Natural killer cell treated with Interleukin-12 subunit alpha and Interleukin-12 subunit beta and Interleukin-15 and Interleukin-18, amount 100 ng/mL, for 72 hours (primary cell): Measurements from ENCODE around the gene PLGRKT. TPM values are rescaled to one million over a fixed set of nuclear protein-coding genes. Genes with fewer than 3 reads are reported as not detected.
"Not testable (repeated sequence)": the region's sequence is repeated elsewhere in the genome, so short reads cannot be mapped to it uniquely, and the experiment has no call there.

ENCODE experiments used
- ATAC-seq, 2 donors: fragments of 150-1000 bp; cut with Tn5 transposase in 1 of 2; sonication (Bioruptor Pico), chemical (Tn5 transposase) in 1 of 2; 2 replicates each; pipeline ENCODE4 v1.10.0; 2021
- DNase-seq: peaks from one replicate; pipeline ENCODE4 v3.0.0; 2022; ENCODE audit warnings: low spot score
- H3K27ac Mint-ChIP-seq, 2 donors: 1 replicate in 1 of 2; 2 replicates in 1 of 2; pipeline ENCODE4 v1.8.0; 2022; ENCODE audit warnings: mixed read lengths in 2 of 2, mild to moderate bottlenecking in 1 of 2, moderate library complexity in 1 of 2
- H3K27me3 Mint-ChIP-seq, 2 donors: 1 replicate in 1 of 2; 2 replicates in 1 of 2; pipeline ENCODE4 v1.8.0; 2022; ENCODE audit warnings: mixed read lengths in 2 of 2
- H3K36me3 Mint-ChIP-seq: one replicate; pipeline ENCODE4 v1.8.0; 2022; ENCODE audit warnings: mixed read lengths
- H3K4me1 Mint-ChIP-seq, 2 donors: 1 replicate in 1 of 2; 2 replicates in 1 of 2; pipeline ENCODE4 v1.8.0; 2022; ENCODE audit warnings: low read depth in 2 of 2, mixed read lengths in 2 of 2, mild to moderate bottlenecking in 1 of 2
- H3K4me3 Mint-ChIP-seq: one replicate; pipeline ENCODE4 v1.8.0; 2022; ENCODE audit warnings: mixed read lengths
- H3K9me3 Mint-ChIP-seq: 2 replicates; pipeline ENCODE4 v1.8.0; 2022; ENCODE audit warnings: mixed read lengths
- total RNA-seq, 2 donors: library from RNA; stranded (reverse); gene quantifications; one replicate each; pipeline ENCODE4 v1.2.3, GENCODE V29; 2022

PLGRKT gene
- total RNA-seq, 2 donors from 2014 or later = 30.7 to 47.4 TPM

GRCh38 chr9:5435912-5436311, 1.8 kb downstream of the PLGRKT start:
- Mint-ChIP-seq H3K4me3 (peak overlapping the region; percentile 93), H3K36me3 (peaks cover 11% of the 10 kb centered on the region), H3K27me3 (no peaks in the 10 kb centered on the region), H3K9me3 (no peaks in the 10 kb centered on the region), H3K4me1 (peaks cover 57 to 60% of the 10 kb centered on the region in 2 donors), H3K27ac (peak overlapping the region; percentile 95 to 100)
- no peak for DNase-seq
- ATAC-seq = no peak

DNA sequence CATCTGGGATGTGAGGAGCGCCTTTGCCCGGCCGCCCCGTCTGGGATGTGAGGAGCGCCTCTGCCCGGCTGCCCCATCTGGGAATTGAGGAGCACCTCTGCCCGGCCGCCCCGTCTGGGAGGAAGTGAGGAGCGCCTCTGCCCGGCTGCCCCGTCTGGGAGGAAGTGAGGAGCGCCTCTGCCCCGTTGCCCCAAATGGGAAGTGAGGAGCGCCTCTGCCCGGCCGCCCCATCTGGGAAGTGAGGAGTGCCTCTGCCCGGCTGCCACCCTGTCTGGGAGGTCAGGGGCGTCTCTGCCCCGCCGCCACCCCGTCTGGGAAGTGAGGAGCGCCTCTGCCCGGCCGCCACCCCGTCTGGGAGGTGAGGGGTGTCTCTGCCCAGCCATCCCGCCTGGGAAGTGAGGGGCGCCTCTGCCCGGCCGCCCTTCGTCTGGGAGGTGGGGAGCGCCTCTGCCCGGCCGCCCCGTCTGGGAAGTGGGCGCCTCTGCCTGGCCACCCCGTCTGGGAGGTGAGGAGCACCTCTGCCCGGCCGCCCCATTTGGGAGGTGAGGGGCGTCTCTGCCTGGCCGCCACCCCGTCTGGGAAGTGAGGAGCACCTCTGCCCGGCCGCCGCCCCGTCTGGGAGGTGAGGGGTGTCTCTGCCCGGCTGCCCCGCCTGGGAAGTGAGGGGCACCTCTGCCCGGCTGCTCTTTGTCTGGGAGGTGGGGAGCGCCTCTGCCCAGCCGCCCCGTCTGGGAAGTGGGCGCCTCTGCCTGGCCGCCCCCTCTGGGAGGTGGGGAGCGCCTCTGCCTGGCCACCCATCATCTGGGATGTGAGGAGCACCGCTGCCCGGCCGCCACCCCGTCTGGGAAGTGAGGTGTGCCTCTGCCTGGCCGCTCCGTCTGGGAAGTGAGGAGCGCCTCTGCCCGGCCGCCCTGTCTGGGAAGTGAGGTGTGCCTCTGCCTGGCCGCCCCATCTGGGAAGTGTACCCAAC, 3.6 kb downstream of the PLGRKT start:
- ATAC-seq, H3K4me3 Mint-ChIP-seq, DNase-seq, H3K9me3 Mint-ChIP-seq, H3K27me3 Mint-ChIP-seq: not testable (repeated sequence)
- Mint-ChIP-seq H3K4me1 (peaks cover 46 to 57% of the 10 kb centered on the region in 2 donors), H3K27ac (peak overlapping the region in 1 of 2 donors; percentile 100), H3K36me3 (peaks cover 21% of the 10 kb centered on the region)

DNA sequence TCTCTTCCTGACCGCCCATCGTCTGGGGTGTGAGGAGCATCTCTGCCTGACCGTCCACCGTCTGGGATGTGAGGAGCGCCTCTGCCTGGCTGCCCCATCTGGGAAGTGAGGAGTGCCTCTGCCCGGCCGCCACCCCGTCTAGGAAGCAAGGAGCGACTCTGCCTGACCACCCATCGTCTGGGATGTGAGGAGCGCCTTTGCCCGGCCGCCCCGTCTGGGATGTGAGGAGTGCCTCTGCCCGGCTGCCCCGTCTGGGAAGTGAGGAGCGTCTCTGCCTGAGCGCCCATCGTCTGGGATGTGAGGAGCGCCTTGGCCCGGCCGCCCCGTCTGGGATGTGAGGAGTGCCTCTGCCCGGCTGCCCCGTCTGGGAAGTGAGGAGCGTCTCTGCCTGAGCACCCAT, 4.4 kb downstream of the PLGRKT start:
- DNase-seq, H3K9me3 Mint-ChIP-seq: not testable (repeated sequence)
- H3K36me3 Mint-ChIP-seq = peaks cover 21% of the 10 kb centered on the region

GRCh38 chr9:5432890-5433289, 4.8 kb downstream of the PLGRKT start:
- H3K27ac Mint-ChIP-seq = peak overlapping the region in 1 of 2 donors; percentile 60
- peaks cover 34 to 51% of the 10 kb centered on the region in 2 donors for H3K4me1 Mint-ChIP-seq
- not testable (repeated sequence) for H3K9me3 Mint-ChIP-seq, H3K4me3 Mint-ChIP-seq, DNase-seq, H3K27me3 Mint-ChIP-seq, ATAC-seq
- peaks cover 21% of the 10 kb centered on the region for H3K36me3 Mint-ChIP-seq

More for the DNA sequence above, 4.4 kb downstream of the PLGRKT start:
- ATAC-seq, H3K27me3 Mint-ChIP-seq, H3K4me3 Mint-ChIP-seq: not testable (repeated sequence)
- Mint-ChIP-seq H3K27ac (peak overlapping the region in 1 of 2 donors; percentile 60), H3K4me1 (peaks cover 38 to 55% of the 10 kb centered on the region in 2 donors)

DNA sequence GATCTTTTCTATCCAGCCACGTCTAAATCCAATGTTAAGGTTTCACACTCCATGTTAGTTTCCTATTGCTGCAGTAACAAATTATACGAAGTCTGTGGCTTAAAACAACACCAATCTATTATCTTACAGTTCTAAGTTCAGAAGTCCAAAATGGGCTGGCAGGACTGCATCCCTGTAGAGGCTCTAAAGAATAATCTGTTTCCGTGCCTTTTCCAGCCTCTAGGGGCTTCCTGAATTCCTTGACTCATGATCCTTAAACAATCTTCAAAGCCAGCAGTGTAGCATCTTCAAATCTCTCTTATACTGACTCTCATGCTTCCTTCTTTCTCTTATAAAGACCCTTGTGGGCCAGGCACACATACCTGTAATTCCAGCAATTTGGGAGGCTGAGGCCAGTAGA, 6.8 kb downstream of the PLGRKT start:
- no peaks in the 10 kb centered on the region for H3K27me3 Mint-ChIP-seq
- H3K27ac Mint-ChIP-seq = peak overlapping the region; percentile 43 to 74
- H3K4me3 Mint-ChIP-seq = no peak overlapping the region
- DNase-seq (no peak), ATAC-seq (no peak)
- peaks cover 21% of the 10 kb centered on the region for H3K36me3 Mint-ChIP-seq
- H3K9me3 Mint-ChIP-seq = no peaks in the 10 kb centered on the region
- peaks cover 16 to 38% of the 10 kb centered on the region in 2 donors for H3K4me1 Mint-ChIP-seq

GRCh38 chr9:5429873-5430564, 7.7 kb downstream of the PLGRKT start:
- no peaks in the 10 kb centered on the region for H3K27me3 Mint-ChIP-seq
- peaks cover 7 to 35% of the 10 kb centered on the region in 2 donors for H3K4me1 Mint-ChIP-seq
- H3K9me3 Mint-ChIP-seq = no peaks in the 10 kb centered on the region
- DNase-seq (no peak), ATAC-seq (peak; percentile 55 to 63)
- H3K36me3 Mint-ChIP-seq = peaks cover 15% of the 10 kb centered on the region
- H3K27ac Mint-ChIP-seq = peak overlapping the region; percentile 43 to 74
- H3K4me3 Mint-ChIP-seq = no peak overlapping the region

GRCh38 chr9:5428794-5429528, 8.8 kb downstream of the PLGRKT start:
- peak overlapping the region; percentile 7 to 74 for H3K27ac Mint-ChIP-seq
- H3K4me1 Mint-ChIP-seq = peaks cover 5 to 39% of the 10 kb centered on the region in 2 donors
- H3K27me3 Mint-ChIP-seq = no peaks in the 10 kb centered on the region

GRCh38 chr9:5428172-5428571, 9.6 kb downstream of the PLGRKT start:
- Mint-ChIP-seq H3K27me3 (no peaks in the 10 kb centered on the region), H3K4me3 (no peak overlapping the region), H3K9me3 (no peaks in the 10 kb centered on the region), H3K36me3 (peaks cover 12% of the 10 kb centered on the region), H3K4me1 (peaks cover 5 to 39% of the 10 kb centered on the region in 2 donors), H3K27ac (peak overlapping the region in 1 of 2 donors; percentile 76)
- no peak for DNase-seq
- ATAC-seq = no peak

More at GRCh38 chr9:5428794-5429528, 8.8 kb downstream of the PLGRKT start:
- Mint-ChIP-seq H3K4me3 (no peak overlapping the region), H3K9me3 (no peaks in the 10 kb centered on the region), H3K36me3 (peaks cover 12% of the 10 kb centered on the region)
- DNase-seq = no peak
- ATAC-seq = no peak

- Mint-ChIP-seq H3K4me1 (peaks cover 5 to 39% of the 10 kb centered on the region in 2 donors), H3K27me3 (no peaks in the 10 kb centered on the region), H3K4me3 (no peak overlapping the region), H3K27ac (peak overlapping the region in 1 of 2 donors; percentile 76), H3K36me3 (peaks cover 12% of the 10 kb centered on the region), H3K9me3 (no peaks in the 10 kb centered on the region)
- DNase-seq (no peak), ATAC-seq (no peak)
Measured at GRCh38 chr9:5427005-5427404, 10.7 kb downstream of the PLGRKT start.

- H3K27me3 Mint-ChIP-seq = no peaks in the 10 kb centered on the region
- ATAC-seq (no peak), DNase-seq (no peak)
- peak overlapping the region in 1 of 2 donors; percentile 34 for H3K27ac Mint-ChIP-seq
- peaks cover 2% of the 10 kb centered on the region for H3K36me3 Mint-ChIP-seq
- H3K4me1 Mint-ChIP-seq = peaks cover 12 to 43% of the 10 kb centered on the region in 2 donors
- H3K4me3 Mint-ChIP-seq = no peak overlapping the region
- H3K9me3 Mint-ChIP-seq = no peaks in the 10 kb centered on the region
Measured at GRCh38 chr9:5425006-5425628, 12.6 kb downstream of the PLGRKT start.

- no peaks in the 10 kb centered on the region for H3K27me3 Mint-ChIP-seq
- no peaks in the 10 kb centered on the region for H3K36me3 Mint-ChIP-seq
- H3K4me1 Mint-ChIP-seq = peaks cover 16 to 40% of the 10 kb centered on the region in 2 donors
- ATAC-seq = no peak
- no peak overlapping the region for H3K4me3 Mint-ChIP-seq
- no peak for DNase-seq
- no peaks in the 10 kb centered on the region for H3K9me3 Mint-ChIP-seq
- H3K27ac Mint-ChIP-seq = no peak overlapping the region
Measured at GRCh38 chr9:5422276-5422675, 15.4 kb downstream of the PLGRKT start.

DNA sequence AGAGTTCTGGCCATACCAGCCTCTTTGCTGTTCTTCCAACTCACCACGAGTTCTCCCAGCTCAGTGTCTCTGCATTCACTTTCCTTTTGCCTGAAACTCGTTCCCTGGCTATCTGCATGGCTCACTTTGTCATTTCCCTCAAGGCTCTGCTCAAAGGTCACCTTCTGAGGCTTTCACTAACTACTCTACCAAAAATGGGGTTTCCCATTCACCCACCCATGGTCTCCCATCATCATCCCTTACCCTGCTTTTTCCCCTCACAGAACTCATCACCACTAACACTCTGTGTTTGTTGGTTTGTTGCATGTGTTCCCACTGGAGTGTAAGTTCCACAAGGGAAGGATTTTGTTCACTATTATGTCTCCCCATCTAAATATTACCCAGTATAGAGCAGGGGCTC, 16.6 kb downstream of the PLGRKT start:
- ATAC-seq (no peak), DNase-seq (no peak)
- Mint-ChIP-seq H3K9me3 (no peaks in the 10 kb centered on the region), H3K27me3 (no peaks in the 10 kb centered on the region), H3K27ac (peak overlapping the region; percentile 9 to 31), H3K4me3 (no peak overlapping the region), H3K36me3 (no peaks in the 10 kb centered on the region), H3K4me1 (peaks cover 16 to 40% of the 10 kb centered on the region in 2 donors)

DNA sequence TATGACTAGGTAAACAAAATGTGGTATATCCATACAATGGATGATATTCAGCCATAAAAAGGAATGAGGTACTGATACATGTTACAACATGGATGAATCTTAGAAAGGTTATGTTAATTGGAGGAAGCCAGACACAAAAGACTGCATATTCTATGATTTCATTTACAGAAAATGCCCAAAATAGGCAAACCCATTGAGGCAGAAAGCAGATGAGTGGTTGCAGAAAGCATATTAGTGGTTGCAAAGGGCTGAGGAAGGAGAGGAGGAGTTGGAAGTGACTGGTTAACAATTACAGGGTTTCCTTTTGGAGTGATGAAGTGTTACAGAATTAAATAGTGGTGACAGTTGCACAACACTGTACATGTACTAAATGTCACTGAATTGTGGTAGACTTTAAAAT, 17.7 kb downstream of the PLGRKT start:
- no peaks in the 10 kb centered on the region for H3K36me3 Mint-ChIP-seq
- no peak overlapping the region for H3K4me3 Mint-ChIP-seq
- H3K9me3 Mint-ChIP-seq = no peaks in the 10 kb centered on the region
- peak overlapping the region in 1 of 2 donors; percentile 9 for H3K27ac Mint-ChIP-seq
- H3K4me1 Mint-ChIP-seq = peaks cover 16 to 35% of the 10 kb centered on the region in 2 donors
- no peak for DNase-seq
- no peak for ATAC-seq
- no peaks in the 10 kb centered on the region for H3K27me3 Mint-ChIP-seq
